AG09319 (cell line): Measurements from ENCODE around the gene SMOC1.

Source experiments
- DNase-seq: peaks from one replicate; pipeline ENCODE4 v3.0.0-alpha.2; 2010; ENCODE audit warnings: low read depth; ENCODE audit errors: extremely low read depth
- TF ChIP-seq, protein P1 (sequence below): IDR thresholded peaks from 2 replicates; pipeline ENCODE4 v1.5.1; 2011; ENCODE audit warnings: low read depth, mild to moderate bottlenecking, inconsistent platforms, low read length, moderate library complexity

The SMOC1 gene

GRCh38 chr14:69941768-69942742 is 62.8 kb downstream of the SMOC1 start:
- no peak for DNase-seq
- TF ChIP-seq, protein P1, sequence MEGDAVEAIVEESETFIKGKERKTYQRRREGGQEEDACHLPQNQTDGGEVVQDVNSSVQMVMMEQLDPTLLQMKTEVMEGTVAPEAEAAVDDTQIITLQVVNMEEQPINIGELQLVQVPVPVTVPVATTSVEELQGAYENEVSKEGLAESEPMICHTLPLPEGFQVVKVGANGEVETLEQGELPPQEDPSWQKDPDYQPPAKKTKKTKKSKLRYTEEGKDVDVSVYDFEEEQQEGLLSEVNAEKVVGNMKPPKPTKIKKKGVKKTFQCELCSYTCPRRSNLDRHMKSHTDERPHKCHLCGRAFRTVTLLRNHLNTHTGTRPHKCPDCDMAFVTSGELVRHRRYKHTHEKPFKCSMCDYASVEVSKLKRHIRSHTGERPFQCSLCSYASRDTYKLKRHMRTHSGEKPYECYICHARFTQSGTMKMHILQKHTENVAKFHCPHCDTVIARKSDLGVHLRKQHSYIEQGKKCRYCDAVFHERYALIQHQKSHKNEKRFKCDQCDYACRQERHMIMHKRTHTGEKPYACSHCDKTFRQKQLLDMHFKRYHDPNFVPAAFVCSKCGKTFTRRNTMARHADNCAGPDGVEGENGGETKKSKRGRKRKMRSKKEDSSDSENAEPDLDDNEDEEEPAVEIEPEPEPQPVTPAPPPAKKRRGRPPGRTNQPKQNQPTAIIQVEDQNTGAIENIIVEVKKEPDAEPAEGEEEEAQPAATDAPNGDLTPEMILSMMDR: no peak

DNA sequence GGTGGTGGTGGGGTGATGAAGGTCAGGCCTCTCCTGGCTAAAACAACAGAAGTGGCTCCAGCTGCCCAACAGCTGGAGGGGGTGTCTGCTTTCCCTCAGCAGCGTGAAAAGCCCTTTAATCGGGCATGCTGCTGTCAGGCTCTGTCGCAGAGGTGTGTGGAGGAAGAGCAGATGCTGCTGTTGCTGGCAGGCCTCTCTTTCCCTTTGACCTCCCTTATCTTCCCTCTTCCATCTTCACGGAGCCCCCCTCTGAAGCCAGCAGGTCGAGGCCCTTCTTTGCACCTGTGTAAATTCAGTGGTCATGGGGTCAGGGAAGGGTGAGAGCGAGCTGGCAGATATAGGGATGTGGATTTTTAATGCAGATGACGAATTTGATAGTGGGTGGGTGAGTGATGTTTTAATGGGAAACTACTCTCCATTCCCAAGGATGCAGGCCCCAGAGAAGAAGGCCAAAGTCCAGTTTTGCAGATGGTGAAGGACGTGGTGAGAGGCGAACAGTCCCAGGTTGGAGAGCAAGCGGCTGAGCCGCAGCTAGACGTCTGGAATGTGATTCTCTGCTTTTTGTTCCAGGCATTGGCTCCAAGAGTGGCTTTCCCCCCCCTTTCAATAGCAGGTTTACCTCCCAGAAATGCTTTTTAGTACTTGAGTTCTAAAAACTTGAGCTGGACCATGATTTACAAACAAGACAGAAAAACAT is 64.0 kb downstream of the SMOC1 start:
- no peak for DNase-seq
- TF ChIP-seq, protein P1: no peak

GRCh38 chr14:69945347-69945746 is 66.1 kb downstream of the SMOC1 start:
- DNase-seq: no peak
- TF ChIP-seq, protein P1: no peak

DNA sequence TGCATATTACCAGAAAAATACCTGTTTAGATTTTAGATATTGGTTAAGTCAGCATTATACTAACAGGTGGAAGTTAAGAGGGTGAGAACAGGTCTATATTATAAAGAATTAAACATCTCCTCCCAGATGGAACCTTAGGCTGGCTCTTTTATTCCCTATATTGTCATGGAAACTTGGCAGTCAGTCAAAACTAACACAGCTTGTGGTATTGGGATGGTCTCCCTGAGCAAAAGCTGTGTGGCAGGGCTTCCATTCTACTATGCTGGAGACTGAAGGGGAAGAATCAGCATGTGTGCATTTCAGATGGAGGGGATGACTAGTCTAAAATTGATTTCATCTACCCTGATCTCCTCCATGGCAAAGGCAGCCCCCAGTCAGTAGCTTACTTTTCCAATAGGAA is 66.7 kb downstream of the SMOC1 start:
- TF ChIP-seq, protein P1: no peak
- DNase-seq: no peak

DNA sequence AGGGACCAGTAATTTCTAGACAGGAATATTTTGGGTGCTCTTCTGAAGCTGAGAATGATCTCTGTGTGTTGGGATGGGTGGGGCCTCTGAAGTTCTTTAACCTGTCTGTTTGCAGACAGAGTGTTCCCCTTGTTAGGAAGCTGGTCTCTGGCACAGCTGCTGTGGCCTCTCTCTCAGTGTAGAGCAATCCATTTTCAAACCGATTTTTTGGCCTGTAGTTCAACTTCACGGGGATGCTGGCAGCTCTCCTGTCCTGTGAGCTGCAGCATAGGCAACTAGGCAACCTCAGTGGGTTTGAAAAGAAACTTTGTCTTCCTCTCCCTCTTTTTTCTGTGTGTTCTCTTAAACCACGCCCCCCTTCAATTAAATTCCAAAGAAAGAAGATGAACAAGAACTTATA is 69.1 kb downstream of the SMOC1 start:
- no peak for DNase-seq
- TF ChIP-seq, protein P1: no peak

GRCh38 chr14:69951263-69951662 is 72.0 kb downstream of the SMOC1 start:
- DNase-seq: no peak
- TF ChIP-seq, protein P1: no peak

GRCh38 chr14:69951935-69952334 is 72.7 kb downstream of the SMOC1 start:
- TF ChIP-seq, protein P1: no peak
- DNase-seq: no peak
